Measurements from ENCODE around the gene PRKRIP1.

PRKRIP1 gene

DNA sequence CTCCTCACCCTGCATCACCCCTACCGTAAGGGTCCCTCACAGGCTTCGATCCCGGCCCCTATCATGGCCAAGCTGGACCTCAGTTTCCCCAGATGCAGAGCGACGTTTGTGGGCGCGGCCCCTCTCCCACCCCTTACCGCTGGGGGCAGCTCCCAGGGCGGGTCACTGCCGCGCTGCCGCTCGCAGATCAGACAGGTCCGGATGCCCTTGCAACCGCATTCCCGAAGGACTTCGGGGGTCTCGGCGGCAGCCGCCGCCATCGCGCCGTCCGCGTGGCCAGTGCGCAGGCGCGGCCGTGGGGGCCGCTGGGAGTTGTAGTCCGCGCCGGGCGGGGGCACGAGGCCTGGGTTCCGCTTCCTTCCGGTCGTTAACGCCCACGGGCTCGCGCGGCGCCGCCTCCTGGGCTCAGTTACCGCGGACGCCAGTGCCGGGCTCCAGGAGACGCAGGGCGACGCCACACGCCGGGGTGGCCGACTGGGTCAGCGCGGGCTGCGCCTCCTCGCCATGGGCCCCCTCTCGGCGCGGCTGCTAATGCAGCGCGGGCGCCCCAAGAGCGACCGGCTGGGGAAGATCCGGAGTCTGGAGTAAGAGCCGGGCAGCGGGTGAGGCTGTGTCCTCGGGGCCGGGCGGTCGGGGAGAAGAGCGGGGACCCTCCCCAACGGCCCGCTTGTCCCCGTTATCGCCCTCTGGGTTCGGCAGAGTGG is 68.6 kb downstream of the PRKRIP1 start, which contains the start of the genes ALKBH4 and LRWD1:
ALKBH4 (minus strand) TSS at position 287 of the 704 bp plus-strand sequence; CDS start at position 260, 27 bp downstream.
LRWD1 (plus strand) TSS at position 408 of the 704 bp plus-strand sequence; CDS start at position 505, 97 bp downstream.
- DNase-seq (ENCODE audit: low read depth) = peak; percentile 91
- peak within 1 kb of the TSS; percentile 100 for H3K4me3 ChIP-seq (ENCODE audit: low read length)
- TF ChIP-seq, protein P1, sequence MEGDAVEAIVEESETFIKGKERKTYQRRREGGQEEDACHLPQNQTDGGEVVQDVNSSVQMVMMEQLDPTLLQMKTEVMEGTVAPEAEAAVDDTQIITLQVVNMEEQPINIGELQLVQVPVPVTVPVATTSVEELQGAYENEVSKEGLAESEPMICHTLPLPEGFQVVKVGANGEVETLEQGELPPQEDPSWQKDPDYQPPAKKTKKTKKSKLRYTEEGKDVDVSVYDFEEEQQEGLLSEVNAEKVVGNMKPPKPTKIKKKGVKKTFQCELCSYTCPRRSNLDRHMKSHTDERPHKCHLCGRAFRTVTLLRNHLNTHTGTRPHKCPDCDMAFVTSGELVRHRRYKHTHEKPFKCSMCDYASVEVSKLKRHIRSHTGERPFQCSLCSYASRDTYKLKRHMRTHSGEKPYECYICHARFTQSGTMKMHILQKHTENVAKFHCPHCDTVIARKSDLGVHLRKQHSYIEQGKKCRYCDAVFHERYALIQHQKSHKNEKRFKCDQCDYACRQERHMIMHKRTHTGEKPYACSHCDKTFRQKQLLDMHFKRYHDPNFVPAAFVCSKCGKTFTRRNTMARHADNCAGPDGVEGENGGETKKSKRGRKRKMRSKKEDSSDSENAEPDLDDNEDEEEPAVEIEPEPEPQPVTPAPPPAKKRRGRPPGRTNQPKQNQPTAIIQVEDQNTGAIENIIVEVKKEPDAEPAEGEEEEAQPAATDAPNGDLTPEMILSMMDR (IDR thresholded peaks at IDR 0.05; ENCODE audit: insufficient read depth, low read depth, low read length, missing control alignments) = no peak

DNA sequence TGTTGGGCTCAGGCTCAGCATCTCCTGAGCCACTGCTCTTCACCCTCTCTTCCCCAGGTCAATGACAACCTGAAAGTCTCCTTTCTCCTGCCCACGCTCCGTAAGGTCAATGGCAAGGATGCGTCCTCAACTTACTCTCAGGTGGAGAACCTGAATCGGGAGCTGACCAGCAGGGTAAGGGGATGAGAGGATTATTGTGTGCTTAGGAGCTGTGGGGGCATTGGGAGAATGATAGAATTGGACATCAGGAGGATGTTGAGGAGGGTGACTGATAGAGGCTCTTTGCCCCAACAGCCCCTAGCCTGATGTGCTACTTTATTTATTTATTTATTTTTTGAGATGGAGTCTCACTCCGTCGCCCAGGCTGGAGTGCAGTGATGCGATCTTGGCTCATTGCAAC is 69.9 kb downstream of the PRKRIP1 start:
- TF ChIP-seq, protein P1 (IDR thresholded peaks at IDR 0.05; ENCODE audit: insufficient read depth, low read depth, low read length, missing control alignments) = no peak
- no peak for DNase-seq (ENCODE audit: low read depth)
- H3K4me3 ChIP-seq (ENCODE audit: low read length) = no peak overlapping the region

DNA sequence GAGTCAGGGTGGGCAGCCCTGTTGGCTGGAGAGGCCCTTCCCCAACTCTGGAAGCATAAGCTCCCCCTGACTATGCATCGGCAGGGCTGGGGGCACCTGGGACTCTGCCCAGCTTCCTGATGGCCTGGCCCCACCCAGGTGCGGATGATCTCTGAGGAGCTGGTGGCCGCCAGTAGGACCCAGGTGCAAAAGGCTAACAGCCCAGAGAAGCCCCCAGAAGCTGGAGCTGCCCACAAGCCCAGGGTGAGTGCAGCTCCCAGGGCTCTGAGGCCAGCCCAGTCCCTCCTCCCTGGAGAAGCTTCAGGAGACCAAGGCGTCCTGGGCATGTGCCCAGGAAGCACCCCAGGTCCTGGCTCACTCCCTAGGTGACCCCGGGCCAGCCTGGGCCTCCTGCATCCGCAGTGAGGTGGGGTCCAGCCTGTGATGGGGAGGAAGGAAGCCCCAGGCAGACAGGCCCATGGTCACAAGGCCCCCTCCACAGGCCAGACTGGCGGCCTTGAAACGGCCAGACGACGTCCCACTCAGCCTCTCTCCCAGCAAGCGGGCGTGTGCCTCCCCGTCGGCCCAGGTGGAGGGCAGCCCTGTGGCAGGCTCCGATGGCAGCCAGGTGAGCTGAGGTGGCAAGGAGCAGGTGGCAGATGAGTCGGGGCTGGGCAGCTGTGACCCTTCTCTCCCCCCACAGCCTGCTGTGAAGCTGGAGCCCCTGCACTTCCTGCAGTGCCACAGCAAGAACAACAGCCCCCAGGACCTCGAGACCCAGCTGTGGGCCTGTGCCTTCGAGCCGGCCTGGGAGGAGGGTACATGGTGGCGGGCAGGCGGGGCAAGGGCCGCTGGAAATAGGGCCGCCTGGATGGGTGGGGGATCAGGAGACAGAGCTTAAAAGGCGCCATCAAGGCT is 71.7 kb downstream of the PRKRIP1 start:
- no peak overlapping the region for H3K4me3 ChIP-seq (ENCODE audit: low read length)
- TF ChIP-seq, protein P1 (IDR thresholded peaks at IDR 0.05; ENCODE audit: insufficient read depth, low read depth, low read length, missing control alignments) = no peak
- DNase-seq (ENCODE audit: low read depth) = no peak

DNA sequence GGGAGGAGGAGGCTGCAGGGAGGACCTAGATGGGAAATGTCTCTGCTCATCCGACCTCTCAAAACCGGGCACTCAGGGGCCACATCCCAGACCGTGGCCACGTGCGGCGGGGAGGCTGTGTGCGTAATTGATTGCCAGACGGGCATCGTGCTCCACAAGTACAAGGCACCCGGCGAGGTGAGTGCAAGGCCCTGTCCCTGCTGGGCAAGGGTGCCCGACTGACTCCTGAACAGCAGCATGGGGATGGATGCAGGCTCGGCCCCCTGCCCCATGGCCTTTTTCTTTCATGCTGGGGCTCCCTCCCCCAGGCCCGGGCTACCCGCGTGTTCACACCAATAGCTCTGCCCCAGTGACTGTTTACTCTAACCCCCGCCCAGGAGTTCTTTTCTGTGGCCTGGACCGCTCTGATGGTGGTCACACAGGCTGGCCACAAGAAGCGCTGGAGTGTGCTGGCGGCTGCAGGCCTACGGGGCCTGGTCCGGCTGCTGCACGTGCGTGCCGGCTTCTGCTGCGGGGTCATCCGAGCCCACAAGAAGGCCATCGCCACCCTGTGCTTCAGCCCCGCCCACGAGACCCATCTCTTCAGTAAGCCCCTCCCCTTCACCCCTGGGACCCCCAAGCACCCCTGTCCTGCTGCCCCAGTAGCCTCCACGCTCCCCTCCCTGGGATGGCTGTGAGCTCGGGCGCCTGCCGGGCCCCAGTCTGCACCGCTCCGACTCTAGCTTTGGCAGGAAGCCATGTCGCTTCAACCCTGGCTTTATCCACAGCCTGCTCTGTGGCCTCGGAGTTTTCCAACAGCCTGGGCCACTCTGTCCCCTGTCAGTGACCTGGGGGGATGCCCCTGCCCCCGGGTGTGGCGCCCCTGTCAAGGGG is 72.6 kb downstream of the PRKRIP1 start:
- no peak overlapping the region for H3K4me3 ChIP-seq (ENCODE audit: low read length)

DNA sequence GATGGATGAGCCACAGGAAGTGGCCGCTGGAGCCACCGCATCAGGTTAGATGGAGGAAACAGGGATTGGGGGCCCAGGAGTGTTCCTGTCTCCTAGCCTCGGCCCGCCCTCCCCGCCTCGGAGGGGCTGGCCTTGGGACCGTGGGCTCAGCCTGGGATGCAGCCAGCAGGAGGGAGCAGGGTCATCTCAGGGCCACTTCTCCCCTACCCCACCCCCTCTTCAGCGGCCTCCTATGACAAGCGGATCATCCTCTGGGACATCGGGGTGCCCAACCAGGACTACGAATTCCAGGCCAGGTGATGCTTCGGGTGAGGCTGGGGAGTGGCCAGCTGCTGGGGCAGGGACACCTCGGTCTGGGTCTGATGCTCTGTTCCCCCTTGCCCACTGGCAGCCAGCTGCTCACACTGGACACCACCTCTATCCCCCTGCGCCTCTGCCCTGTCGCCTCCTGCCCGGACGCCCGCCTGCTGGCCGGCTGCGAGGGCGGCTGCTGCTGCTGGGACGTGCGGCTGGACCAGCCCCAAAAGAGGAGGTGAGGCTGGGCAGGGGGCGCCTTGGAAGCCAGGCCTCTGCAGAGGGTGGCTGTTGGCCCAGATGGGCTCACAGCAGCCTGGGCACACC is 73.3 kb downstream of the PRKRIP1 start:
- TF ChIP-seq, protein P1 (IDR thresholded peaks at IDR 0.05; ENCODE audit: insufficient read depth, low read depth, low read length, missing control alignments) = no peak
- H3K4me3 ChIP-seq (ENCODE audit: low read length) = no peak overlapping the region
- no peak for DNase-seq (ENCODE audit: low read depth)

More for the DNA sequence above, 72.6 kb downstream of the PRKRIP1 start:
- no peak for DNase-seq (ENCODE audit: low read depth)
- TF ChIP-seq, protein P1 (IDR thresholded peaks at IDR 0.05; ENCODE audit: insufficient read depth, low read depth, low read length, missing control alignments) = no peak

Measured in epithelial cell of esophagus (primary cell).